ENCODE results near the gene ZBTB37.
"Not testable (repeated sequence)": the region's sequence is repeated elsewhere in the genome, so short reads cannot be mapped to it uniquely, and the experiment has no call there.

DNA sequence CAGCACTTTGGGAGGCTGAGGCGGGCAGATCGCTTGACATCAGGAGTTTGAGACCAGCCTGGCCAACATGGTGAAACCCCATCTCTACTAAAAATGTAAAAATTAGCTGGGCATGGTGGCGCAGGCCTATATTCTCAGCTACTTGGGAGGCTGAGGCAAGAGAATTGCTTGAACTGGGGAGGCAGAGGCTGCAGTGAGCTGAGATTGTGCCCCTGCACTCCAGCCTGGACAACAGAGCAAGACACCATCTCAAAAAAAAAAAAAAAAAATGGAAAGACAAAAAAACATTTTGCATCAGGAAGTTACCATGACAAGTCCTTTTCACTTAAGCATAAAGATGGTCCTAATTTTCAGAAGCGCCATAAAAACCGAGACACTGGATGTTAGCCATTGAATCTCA lies 62.4 kb downstream of the ZBTB37 start:
- TF ChIP-seq, protein P1, sequence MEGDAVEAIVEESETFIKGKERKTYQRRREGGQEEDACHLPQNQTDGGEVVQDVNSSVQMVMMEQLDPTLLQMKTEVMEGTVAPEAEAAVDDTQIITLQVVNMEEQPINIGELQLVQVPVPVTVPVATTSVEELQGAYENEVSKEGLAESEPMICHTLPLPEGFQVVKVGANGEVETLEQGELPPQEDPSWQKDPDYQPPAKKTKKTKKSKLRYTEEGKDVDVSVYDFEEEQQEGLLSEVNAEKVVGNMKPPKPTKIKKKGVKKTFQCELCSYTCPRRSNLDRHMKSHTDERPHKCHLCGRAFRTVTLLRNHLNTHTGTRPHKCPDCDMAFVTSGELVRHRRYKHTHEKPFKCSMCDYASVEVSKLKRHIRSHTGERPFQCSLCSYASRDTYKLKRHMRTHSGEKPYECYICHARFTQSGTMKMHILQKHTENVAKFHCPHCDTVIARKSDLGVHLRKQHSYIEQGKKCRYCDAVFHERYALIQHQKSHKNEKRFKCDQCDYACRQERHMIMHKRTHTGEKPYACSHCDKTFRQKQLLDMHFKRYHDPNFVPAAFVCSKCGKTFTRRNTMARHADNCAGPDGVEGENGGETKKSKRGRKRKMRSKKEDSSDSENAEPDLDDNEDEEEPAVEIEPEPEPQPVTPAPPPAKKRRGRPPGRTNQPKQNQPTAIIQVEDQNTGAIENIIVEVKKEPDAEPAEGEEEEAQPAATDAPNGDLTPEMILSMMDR (IDR thresholded peaks at IDR 0.05 in 8 of 11, conservative IDR thresholded peaks at IDR 0.05 in 3 of 11): not testable (repeated sequence)
- TF ChIP-seq POLR2A (IDR thresholded peaks at IDR 0.05): not testable (repeated sequence)

Data from spleen (tissue), 7 donors.